Adrenal gland (tissue), 5 donors: Measurements from ENCODE around the gene ASB16.

Source experiments
- POLR2A ChIP-seq, 2 donors: fragments of 450-650 bp; IDR thresholded peaks; one replicate each; pipeline ENCODE4 v1.6.1; 2017; ENCODE audit warnings: antibody characterized with exemption in 2 of 2, mild to moderate bottlenecking in 2 of 2, moderate library complexity in 1 of 2
- TF ChIP-seq, protein P1 (sequence below), 6 experiments: fragments of 450-650 bp in 4 of 6; fragments of 200-600 bp in 2 of 6; sonication (generic) in 1 of 6; IDR thresholded peaks; 1 replicate in 5 of 6; 2 replicates in 1 of 6; pipeline versions ENCODE4 v1.5.1 to v1.8.0; 2016 to 2021; ENCODE audit warnings: antibody characterized with exemption in 6 of 6, mild to moderate bottlenecking in 2 of 6, moderate library complexity in 1 of 6
- donor health status: DM: no; HTN: no; CAD: no.

DNA sequence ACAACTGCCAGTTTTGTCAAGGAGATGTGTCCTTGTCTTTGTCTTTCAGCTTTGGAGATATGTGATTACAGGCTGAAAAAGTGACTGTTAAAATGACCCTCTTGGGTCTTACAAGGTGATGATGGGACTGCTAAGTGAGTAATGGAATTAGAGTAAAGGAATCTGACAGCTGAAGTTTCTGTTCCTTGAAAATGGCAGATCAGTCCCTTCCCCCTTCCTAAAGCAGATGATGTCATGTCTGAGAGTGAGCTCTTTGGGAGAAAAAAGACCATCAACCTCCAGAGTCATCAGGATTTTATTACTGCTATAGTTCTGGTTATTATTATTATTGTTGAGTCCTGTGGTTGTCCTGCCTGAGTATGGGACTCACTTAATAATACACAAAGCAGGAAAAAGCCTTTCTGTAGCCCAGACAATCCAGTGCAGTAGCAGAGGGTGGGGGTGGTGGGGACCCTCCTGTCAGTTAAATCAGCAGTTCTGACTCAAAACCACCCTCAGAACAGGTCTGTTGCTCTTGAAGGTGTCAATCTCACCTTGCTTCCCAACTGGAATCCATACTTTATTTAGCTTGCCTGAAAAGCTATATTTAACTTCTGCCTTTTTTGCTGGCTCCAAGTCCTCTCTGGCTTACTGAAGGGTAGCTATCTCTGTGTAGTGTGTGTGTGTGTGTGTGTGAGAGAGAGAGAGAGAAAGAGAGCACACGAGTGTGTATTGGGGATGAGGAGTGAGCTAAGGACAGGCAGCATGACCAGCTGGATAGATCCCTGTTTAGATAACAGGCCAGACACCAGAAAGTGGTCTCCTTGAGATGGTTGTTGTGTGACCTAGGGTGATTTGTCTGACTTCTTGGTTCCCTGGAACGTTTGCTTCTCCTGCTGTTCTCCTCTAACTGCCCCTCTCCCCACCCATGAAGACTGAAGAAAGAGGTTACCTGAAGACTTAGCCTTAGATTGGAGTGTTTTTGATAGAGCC lies 23.8 kb upstream of the ASB16 start:
- TF ChIP-seq, protein P1, sequence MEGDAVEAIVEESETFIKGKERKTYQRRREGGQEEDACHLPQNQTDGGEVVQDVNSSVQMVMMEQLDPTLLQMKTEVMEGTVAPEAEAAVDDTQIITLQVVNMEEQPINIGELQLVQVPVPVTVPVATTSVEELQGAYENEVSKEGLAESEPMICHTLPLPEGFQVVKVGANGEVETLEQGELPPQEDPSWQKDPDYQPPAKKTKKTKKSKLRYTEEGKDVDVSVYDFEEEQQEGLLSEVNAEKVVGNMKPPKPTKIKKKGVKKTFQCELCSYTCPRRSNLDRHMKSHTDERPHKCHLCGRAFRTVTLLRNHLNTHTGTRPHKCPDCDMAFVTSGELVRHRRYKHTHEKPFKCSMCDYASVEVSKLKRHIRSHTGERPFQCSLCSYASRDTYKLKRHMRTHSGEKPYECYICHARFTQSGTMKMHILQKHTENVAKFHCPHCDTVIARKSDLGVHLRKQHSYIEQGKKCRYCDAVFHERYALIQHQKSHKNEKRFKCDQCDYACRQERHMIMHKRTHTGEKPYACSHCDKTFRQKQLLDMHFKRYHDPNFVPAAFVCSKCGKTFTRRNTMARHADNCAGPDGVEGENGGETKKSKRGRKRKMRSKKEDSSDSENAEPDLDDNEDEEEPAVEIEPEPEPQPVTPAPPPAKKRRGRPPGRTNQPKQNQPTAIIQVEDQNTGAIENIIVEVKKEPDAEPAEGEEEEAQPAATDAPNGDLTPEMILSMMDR (IDR thresholded peaks at IDR 0.05) = no peak
- no peak for TF ChIP-seq POLR2A (IDR thresholded peaks at IDR 0.05)
